HG02588 (cell line): ENCODE results near the gene ATP1A1.

Experiments used
- ATAC-seq: cut with Tn5 transposase; IDR thresholded peaks from one replicate; pipeline ENCODE4 v1.9.1; 2021; ENCODE audit warnings: mild to moderate bottlenecking, moderate library complexity; ENCODE audit not compliant: unreplicated experiment

Gene ATP1A1

DNA sequence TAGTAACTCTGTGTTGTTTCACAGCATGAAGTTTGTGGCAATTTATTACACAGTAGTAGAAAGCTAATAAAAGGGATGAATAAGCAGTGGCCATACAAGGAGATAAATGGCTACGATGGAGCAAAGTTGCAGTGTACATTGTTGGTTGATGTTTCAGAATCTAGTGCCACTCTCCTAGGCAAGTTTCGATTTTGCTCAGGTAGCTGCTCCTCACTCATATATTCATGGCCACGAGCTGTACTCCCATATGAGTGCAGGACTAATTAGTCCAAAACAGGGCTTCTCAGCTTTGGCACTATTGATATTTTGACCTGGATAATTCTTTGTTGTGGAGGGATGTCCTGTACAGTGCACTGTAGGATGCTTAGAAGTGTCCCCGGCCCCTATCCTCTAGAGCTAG, 30.0 kb upstream of the ATP1A1 start:
- ATAC-seq, result no peak

DNA sequence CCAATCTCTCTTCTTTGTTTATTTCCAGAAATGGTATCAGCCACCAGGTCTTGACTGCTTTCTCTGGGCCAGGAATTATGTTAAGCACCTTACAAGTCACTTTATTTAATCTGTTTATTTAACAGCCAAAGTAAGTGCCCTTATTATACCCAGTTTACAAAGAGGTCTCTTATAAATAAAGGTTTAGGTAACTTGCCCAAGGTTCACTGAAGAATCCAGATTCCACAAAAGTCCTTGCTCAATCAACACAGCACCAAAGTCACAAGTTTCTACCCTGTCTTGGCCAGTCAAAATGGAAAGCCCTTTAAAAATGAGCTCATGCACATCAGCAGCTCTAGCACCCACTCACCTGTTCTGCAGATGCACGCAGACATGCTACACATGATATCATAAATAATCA, 28.0 kb upstream of the ATP1A1 start:
- no peak for ATAC-seq

DNA sequence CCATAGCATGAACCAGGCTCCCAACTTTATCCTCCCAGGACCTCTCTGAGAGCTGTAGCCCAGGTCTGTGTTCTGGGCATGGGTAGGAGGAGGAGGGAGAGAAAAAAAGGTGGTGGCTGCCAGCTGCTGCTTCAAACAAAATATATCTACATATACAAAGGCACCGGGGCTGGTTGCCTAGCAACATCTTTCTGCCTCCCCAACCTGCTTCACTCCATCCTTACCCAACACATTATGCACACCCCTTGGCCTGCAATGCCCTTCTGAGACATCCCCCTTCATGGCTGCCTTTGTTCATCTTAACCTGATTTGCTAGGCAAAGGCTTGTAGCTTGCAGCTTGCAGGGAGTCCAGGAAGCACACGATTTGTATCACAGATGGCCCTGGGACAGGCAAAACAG, 27.2 kb upstream of the ATP1A1 start:
- no peak for ATAC-seq

DNA sequence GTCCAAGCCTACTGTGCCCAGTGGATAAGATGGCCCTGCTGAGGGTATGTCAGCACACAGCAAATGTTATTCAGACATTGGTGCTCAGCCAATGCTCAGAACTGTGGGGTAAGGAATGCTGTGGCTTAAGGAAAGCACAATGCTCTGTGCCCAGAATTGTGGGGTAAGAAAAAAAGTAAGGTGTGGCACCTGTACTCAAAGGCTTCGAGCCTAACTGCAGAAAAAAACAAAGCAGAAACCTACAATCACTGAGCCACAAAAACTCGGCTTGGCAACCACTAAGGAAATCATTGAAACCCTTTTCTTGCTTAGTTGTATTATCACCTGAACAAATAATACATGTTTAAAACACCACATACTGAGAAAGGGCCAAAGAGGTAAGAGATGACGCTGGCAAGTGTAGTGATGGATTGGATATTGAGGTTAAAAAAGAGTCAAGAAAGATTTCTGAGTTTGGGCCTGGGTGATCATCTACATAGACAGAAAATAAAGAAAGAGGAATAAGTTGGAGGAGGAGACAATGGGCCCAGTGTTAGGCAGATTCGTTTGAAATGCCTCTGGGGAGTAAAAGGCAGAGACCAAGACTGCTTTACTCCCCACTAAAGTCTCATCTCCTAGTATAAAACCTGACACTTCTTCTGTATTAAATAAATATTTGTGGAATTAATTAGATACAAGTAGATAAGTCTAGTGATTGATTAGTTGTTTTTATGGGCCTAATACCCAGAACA, 25.9 kb upstream of the ATP1A1 start:
- no peak for ATAC-seq

DNA sequence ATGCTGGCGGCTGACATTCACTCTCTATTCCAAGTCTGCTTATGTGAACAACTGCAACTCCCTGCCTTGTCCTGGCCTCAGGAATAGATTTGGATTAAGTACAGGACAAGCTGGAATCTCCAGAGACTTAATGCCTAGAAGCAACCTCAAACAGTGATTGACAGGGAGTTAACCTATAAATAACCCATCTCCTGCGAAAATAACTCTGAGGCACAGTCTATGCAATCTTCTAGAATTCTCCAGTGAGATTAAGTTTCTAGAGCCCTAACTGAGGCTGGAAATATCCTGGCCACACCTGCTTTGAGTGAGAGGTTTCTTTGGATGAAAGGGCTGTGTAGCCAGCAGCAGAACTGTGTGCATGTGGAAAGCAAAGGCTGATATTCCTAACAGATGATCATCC, 25.3 kb upstream of the ATP1A1 start:
- ATAC-seq, result no peak

DNA sequence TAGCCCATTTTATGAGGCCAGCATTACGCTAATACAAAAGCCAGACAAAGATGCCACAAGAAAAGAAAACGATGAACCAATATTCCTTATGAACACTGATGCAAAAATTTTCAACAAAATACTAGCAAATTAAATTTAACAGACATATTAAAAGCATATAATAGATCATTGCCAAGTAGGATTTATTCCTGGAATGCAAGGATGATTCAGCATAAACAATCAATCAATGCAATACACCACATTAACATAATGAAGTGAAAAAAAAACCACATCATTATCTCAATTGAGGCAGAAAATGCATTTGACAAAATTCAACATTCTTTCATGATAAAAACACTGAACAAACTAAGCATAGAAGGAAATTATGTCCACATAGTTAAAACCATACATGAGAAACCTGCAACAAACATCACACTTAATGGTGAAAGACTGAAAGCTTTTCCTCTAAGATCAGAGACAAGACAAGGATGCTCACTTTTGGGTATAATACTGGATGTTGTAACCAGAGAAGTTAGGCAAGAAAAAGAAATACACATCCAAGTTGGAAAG, 22.9 kb upstream of the ATP1A1 start:
- no peak for ATAC-seq

DNA sequence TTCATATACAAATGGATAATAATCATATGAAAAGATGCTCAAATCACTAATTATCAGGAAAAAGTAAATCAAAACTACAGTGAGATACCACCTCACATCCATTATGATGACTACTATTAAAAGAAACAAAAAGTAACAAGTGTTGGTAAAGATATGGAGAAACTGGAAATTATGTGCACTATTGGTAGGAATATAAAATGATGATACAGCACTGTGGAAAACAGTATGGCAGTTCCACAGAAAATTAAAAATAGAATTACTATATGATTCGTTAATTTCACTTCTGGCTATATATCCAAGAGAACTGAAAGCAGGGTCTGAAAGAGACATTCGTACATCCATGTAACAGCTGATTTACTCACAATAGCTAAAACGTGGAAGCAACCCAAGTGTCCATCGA, 21.1 kb upstream of the ATP1A1 start:
- no peak for ATAC-seq

DNA sequence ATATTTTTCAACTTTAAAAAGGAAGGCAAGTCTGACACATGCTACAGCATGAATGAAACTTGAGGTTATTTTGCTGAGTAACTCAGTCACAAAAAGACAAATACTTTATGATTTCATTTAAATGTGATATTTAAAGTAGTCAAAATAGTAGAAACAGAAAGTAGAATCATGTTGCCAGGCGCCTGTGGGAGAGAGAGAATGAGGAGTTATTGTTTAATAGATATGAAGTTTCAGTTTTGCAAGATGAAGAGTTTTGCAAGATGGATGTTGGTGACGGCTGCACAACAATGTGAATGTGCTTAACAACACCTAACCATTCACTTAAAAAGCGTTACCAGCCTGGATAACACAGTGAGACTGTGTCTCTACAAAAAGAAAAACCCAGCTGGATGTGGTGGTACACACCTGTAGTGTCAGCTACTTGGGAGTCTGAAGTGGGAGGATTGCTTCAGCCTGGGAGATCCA, 20.7 kb upstream of the ATP1A1 start:
- no peak for ATAC-seq

DNA sequence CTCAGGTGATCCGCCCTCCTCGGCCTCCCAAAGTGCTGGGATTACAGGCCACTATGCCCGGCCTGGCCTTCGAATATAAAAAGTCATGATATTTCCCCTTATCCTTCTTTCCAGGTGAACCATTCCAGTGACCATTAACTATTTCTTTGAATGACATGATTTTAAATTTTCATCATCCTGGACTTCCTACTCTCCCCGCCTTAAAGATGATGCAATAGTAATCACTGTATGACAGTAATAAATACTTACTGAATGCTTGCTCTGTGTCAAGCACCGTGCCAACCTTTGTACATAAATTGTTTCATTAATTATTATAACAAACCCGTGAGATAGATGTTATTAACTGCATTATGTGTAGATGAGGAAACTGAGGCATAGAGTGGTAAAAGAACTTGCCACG, 19.9 kb upstream of the ATP1A1 start:
- no peak for ATAC-seq

DNA sequence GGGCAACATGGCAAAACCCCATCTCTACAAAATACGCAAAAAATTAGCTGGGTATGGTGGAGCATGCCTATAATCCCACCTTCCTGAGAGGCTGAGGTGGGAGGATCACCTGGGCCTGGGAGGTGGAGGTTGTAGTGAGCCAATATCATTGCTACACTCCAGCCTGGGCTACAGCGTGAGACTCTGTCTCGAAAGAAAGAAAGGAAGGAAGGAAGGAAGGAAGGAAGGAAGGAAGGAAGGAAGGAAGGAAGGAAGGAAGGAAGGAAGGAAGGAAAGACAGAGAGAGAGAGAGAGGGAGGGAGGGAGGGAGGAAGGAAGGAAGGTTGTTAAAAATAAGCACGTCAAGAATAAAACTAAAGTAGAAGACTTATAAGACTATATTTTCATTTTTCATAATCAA, 17.0 kb upstream of the ATP1A1 start:
- no peak for ATAC-seq

DNA sequence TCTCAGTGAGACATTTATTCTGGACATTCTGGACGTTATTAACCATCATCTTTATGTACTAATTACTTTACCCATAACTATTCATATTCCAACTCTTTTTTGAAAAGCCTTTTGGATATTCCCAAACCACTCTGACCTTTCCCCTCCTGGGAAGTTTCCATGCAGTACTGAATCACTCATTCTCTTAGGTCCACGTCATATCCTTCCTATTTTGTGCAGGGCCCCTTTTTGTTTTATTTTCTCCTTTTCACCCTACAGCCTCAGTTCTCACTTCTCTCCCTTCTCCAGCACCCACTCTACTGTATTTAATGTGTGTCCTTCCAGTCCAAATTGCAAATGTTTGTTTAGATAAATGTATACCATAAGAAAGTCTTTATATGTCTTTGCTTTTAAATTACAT, 16.4 kb upstream of the ATP1A1 start:
- ATAC-seq, result no peak

DNA sequence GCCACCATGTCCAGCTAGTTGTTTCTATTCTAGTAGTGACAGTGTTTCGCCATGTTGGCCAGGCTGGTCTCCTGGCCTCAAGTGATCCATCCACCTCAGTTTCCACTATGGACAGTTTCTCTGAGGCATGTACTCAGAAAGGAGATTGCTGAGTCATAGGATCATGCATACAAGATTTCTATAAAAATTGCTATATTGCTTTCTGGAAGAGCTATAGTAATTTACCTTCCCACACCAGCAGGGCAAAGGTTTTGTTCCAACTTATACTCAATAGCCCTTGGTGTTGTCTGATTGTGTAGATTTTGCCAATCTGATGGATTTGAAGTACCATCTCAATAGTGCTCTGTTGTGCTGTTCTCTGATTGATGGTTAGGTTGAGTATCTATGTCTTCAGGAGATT, 15.6 kb upstream of the ATP1A1 start:
- ATAC-seq, result no peak

DNA sequence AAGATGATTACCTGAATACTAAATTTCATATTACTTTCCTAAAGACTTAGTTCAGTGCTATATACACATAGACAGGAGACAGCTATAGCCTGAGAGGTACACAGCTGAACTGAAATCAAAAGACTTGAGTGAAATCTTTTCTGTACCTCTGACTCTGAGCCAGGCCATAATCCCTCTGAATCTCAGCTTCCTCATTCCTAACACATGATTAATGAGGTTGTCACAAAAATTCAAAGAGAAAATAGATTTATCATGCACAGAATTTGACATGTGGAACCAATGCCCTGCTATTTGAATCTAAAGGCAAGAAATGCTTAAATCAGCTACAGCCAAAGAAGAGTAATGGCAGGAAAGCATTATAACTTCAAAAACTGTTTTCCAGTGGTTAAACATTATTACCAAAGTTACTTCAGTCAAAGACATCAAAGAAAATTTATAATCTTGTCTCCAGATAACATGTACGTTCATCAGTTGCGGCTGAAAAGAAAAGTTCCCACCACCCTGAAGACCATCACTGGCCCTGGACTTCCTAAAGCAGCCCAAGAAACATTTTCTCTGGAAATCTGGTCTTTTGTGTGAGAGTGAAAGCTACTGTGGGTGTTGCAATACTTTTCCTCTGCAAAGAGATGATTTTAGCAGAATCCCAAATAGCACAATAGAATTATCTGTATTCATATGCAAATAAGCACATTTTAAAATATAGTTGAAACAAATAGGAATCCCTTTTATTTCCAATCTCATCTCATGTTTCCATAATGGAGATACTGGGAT, 13.8 kb upstream of the ATP1A1 start:
- ATAC-seq, result no peak

DNA sequence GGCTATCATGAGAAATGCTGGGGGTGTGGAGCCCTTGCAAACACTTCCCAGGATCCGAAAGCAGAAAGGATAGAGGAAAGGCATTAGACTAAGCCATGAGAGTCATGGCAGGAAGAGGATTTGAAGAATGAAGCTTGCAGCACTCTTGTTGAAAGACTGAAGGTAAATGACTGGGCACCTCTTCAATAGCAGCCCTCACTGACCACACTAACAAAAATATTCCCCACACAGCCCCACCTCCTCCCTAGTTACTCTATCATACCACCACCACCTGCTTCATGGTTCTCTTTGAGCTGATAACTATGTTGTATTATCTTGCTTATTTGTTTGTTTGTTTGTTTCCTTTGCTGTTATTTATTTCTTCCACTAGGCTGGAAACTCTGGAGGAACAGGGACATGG, 13.2 kb upstream of the ATP1A1 start:
- no peak for ATAC-seq

DNA sequence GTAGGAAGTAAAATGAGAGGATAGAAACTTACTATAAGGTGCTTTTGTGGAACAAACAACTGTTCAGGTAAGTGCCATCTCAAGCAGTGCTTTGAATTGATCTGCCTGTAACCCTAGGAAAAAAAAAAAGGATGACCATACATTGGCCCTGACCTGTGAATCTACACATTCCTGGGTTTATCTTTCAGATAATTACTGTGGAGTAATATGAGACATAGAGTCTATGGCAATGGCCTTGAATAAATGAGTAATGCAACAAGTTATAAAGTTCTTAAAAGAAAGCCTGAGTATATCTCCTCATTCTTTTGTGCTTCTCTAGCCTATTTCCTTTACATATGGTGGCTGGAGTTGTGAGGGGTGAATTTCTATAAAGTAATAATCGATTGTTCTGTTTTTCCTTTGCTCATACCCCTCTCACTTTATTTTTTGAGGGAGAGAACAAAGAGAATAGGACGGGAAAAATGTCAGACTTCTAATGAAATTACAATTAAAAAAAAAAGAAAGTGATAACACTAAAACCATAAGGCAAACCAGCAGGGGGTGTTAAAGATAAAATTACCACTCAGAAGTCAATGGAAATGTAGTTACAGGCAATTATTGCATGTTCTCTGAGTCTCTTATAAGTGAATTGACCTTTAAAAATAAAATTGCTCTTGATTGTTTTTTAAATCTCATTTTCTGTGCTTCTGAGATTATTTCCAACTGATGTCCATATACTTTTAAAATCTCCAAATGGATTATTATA, 12.4 kb upstream of the ATP1A1 start:
- ATAC-seq, result no peak

DNA sequence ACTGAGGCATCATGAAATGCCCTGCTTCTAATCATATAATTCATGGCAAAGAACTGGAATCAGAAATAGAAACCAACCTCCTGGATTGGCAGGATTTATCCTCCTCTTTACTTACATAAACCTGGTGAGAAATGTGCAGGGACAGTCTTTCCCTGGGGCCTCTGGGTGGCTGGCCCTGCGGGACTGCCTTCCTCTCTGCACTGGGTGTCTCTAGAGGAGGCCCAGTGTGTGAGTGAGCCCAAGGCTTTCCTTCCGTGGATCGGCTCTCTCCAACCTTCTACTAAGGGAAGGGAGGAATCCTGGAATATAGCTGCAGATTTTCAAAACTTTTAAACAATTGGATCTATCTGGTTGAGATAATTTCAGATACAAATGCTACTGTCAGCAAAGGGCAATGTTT, 11.4 kb upstream of the ATP1A1 start:
- no peak for ATAC-seq

DNA sequence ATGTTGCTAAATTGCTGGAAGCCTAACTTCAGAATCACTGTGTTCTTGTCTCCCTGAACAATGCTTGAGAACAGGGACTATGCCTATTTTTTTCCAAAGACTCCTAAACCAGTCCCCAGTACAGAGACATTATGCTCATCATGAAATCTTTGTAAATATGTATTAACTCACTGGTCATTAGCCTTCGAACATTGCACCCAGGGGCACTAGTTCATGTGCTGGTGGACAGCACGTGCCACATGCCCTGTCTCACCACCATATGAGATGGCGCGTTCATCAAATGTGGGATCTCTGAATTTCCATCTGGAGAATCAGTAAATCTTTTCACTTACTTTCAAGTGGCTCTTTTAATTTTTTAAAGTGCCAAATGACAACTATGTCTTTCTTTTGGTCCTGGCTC, 11.0 kb upstream of the ATP1A1 start:
- ATAC-seq, result no peak

DNA sequence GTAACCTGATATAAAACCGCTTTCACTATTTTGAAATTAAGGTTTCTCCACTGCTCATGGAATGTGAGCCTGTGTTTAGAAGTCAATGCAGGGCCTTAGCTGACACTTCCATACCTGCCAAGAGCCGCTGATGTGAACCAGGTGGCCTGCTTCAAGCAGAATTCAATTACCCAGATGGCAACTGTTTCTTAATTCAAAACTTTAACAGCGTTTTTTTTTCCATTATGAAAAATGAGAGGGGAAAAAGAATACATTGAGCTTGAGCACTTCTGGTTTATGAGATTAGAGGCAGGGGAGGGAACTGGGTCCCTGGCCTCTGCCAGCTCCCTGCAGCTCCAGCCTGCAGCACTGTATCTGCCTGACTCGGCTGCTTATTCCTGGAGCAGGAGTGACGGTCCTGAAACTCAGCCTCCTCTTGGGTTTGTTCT, 7.7 kb upstream of the ATP1A1 start:
- ATAC-seq, result no peak

DNA sequence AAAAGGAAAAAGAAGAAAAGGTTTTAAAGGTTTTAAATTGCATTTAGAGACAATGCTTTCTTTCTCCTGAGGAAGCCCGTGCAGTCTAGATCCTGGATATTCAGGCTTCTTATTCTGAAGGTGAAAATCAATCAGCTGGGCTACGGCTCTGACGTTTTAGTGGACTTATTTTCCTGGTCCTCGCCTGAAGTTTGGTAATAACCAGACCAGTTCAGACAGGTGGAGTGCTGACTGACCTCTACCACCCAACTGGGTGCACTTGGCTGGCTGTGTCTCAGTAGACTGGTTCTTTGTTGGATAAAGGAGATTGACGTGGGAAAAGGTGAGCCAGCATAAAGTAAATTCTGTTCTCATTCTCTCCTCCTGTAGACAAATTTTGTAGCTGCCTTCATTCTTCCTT, 7.2 kb upstream of the ATP1A1 start:
- ATAC-seq, result no peak

DNA sequence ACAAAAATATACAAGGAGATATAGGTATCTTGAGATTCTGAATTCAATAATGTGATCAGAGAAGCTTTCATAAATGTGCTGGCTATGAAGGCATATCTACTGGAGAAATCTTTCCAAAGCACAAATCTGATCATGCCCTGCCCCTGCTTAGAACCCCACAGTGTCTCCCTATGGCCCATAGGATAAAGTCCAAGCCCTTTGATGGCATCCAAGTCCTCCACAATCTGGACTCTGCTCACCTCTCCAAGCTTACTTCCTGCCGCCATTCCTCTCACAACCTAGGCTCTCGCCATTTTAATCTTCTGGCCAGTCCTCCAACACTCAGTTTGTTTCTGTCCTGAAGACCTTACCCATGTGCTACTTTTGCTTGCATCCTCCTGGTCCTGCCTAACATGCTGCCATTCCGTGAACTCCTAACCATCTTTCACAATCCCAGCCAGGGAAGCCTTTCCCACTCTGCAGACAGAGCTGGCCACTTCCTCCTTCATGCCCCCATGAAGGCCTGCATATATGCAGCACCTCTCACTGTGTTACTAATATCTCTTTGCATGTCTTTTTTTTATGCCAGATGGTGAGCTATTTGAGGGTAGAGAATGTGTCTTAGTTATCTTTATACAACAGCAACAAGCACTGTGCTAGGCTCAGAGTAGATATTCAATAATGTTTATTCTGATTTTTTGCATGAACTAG, 5.6 kb upstream of the ATP1A1 start:
- no peak for ATAC-seq

DNA sequence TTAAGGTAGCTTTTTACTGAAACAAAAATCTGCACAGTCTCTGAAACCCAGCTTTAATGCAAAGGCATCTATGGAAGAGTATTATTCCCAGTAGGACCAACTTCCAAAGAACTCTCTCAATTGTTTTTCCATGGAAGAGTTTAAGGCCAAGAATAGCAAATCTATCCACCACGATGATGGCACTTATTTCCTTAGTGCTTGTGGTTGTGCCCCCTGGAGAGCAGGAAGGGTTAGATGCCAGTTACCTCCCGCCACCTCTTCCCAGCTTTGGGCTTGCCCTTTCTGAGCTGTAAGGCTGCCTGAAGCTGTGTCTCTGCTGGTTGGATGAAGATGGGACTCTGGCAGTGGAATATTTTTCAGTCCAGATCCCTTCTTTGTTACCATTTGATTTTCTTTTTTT, 4.8 kb upstream of the ATP1A1 start:
- ATAC-seq, result no peak
